HepG2 (cell line): ENCODE measurements around the gene RICTOR. TPM values are rescaled to one million over a fixed set of nuclear protein-coding genes. Genes with fewer than 3 reads are reported as not detected.

Experiments
- ATAC-seq: fragments of 200-7000 bp; cut with Tn5 transposase; 3 replicates; pipeline ENCODE4 v1.9.1; 2020; ENCODE audit warnings: mild to moderate bottlenecking, moderate library complexity
- BruUV-seq: library from RNA; stranded (reverse); fragments of 400-500 nt; replicated peaks from 2 replicates; lab custom pipeline; 2021; lab: Mats Ljungman, UMichigan
- CTCF ChIA-PET: fragments of 300-600 bp; formaldehyde crosslinking; extraction: SDS; loops from one replicate; lab custom pipeline; 2021; ENCODE audit warnings: low total read pairs, inconsistent platforms, low intra/inter-chr PET ratio; lab: Yijun Ruan, JAX
- POLR2A ChIA-PET: fragments of 350-600 bp; sonication (Branson Sonifier 250); formaldehyde crosslinking; loops from one replicate; lab custom pipeline; 2020; ENCODE audit warnings: antibody characterized with exemption, inconsistent platforms; lab: Yijun Ruan, JAX
- DNase-seq: peaks from one replicate; pipeline ENCODE4 v3.0.0-alpha.2; 2015; ENCODE audit warnings: low spot score
- FAIRE-seq: peaks from 3 replicates; lab custom pipeline; 2011; peaks lifted over from hg19 to GRCh38; lab: Jason Lieb, UNC
- H2AFZ ChIP-seq: one replicate; pipeline ENCODE4 v1.6.1; 2011; ENCODE audit warnings: low read length, inconsistent platforms
- H3K27ac ChIP-seq: fragments of 300-600 bp; 3 replicates; pipeline ENCODE4 v1.8.0; 2011; ENCODE audit warnings: mixed run types, mild to moderate bottlenecking, mixed read lengths, low read length, inconsistent platforms; ENCODE audit not compliant: insufficient read depth; ENCODE audit errors: extremely low read length
- H3K27me3 ChIP-seq, 2 experiments: fragments of 200-600 bp in 1 of 2; 2 replicates in 1 of 2; 3 replicates in 1 of 2; pipeline versions ENCODE4 v1.6.0 to v1.8.0; 2011; ENCODE audit warnings: low read length in 2 of 2, mild to moderate bottlenecking in 2 of 2, moderate library complexity in 2 of 2, inconsistent platforms in 1 of 2; ENCODE audit not compliant: insufficient read depth in 2 of 2, control insufficient read depth in 1 of 2
- H3K36me3 ChIP-seq, 2 experiments: fragments of 200-600 bp in 1 of 2; replicated peaks in 1 of 2; 2 replicates in 1 of 2; 3 replicates in 1 of 2; pipeline versions ENCODE4 v1.5.1 to v1.8.0; 2011; ENCODE audit warnings: low read length in 2 of 2, inconsistent platforms in 1 of 2; ENCODE audit not compliant: insufficient read depth in 2 of 2, control insufficient read depth in 1 of 2
- H3K4me1 ChIP-seq: 2 replicates; pipeline ENCODE4 v1.5.1; 2012; ENCODE audit warnings: low read length, inconsistent platforms; ENCODE audit not compliant: insufficient read depth
- H3K4me2 ChIP-seq: 2 replicates; pipeline ENCODE4 v1.6.0; 2011; ENCODE audit warnings: low read depth, low read length, inconsistent platforms
- H3K4me3 ChIP-seq, 3 experiments: fragments of 200-600 bp in 1 of 3; sonication (generic), shearing (Covaris generic) in 1 of 3; replicated peaks in 1 of 3; 2 replicates each; pipeline ENCODE4 v1.5.1; 2011 to 2016; ENCODE audit warnings: low read length in 3 of 3, inconsistent platforms in 2 of 3, low read depth in 2 of 3, mild to moderate bottlenecking in 2 of 3, control low read depth in 1 of 3, mixed read lengths in 1 of 3; ENCODE audit not compliant: insufficient read depth in 1 of 3
- H3K79me2 ChIP-seq: one replicate; pipeline ENCODE4 v1.6.1; 2011; ENCODE audit warnings: low read length, inconsistent platforms; ENCODE audit not compliant: insufficient read depth
- H3K9ac ChIP-seq: 2 replicates; pipeline ENCODE4 v1.6.0; 2011; ENCODE audit warnings: mild to moderate bottlenecking, low read depth, low read length, inconsistent platforms; ENCODE audit not compliant: insufficient read depth
- H3K9me3 ChIP-seq: 2 replicates; pipeline ENCODE4 v1.5.1; 2012; ENCODE audit warnings: mild to moderate bottlenecking, low read length
- H4K20me1 ChIP-seq: 2 replicates; pipeline ENCODE4 v1.6.0; 2011; ENCODE audit warnings: inconsistent platforms, mild to moderate bottlenecking, low read length, moderate library complexity; ENCODE audit not compliant: insufficient read depth
- CEBPB ChIP-seq: IDR thresholded peaks from 2 replicates; pipeline ENCODE4 v1.6.1; 2011; ENCODE audit warnings: low read depth, low read length, improper control_type of control experiment, borderline replicate concordance
- MZF1 ChIP-seq: sonication (generic); formaldehyde crosslinking; IDR thresholded peaks from 2 replicates; pipeline ENCODE4 v1.8.1; 2023; ENCODE audit warnings: mild to moderate bottlenecking, missing genetic modification reagents, borderline replicate concordance
- PAF1 ChIP-seq: IDR thresholded peaks from 2 replicates; pipeline ENCODE4 v1.6.1; 2016; ENCODE audit warnings: missing genetic modification reagents, missing compliant biosample characterization
- SMARCE1 ChIP-seq: fragments of 450-650 bp; IDR thresholded peaks from 2 replicates; pipeline ENCODE4 v1.6.1; 2017; ENCODE audit warnings: borderline replicate concordance
- TRAFD1 ChIP-seq: sonication (generic); formaldehyde crosslinking; IDR thresholded peaks from 2 replicates; pipeline ENCODE4 v1.5.1; 2020; ENCODE audit warnings: missing genetic modification reagents, mild to moderate bottlenecking, borderline replicate concordance
- WGBS: methylation state at CpG from one replicate; pipeline ENCODE4 v1.1.6; 2017; ENCODE audit warnings: low lambda C conversion rate; 5-methylcytosine and 5-hydroxymethylcytosine counted together
- in situ Hi-C: cut with HindIII; loops from 2 replicates; pipeline ENCODE4 v1.10.0; 2017; ENCODE audit warnings: low pct_unique_long_range_greater_than_20kb; ENCODE audit not compliant: extremely low pct_ligation_motif_present
- intact Hi-C: fragments of 100-400 bp; cut with micrococcal nuclease; formaldehyde crosslinking; loops from one replicate; pipeline ENCODE4 v1.10.0; 2022; ENCODE audit not compliant: unreplicated experiment
- polyA plus RNA-seq, 8 experiments: library from polyadenylated mRNA; depleted of rRNA in 3 of 8; stranded (reverse) in 7 of 8; unstranded in 1 of 8; fragments of >200 nt; fragmentation: Illumina TruSeq in 4 of 8; extraction: Trizol in 4 of 8; gene quantifications; 2 replicates each; pipeline versions ENCODE4 v1.2.1 to v1.2.3, GENCODE V29; 2011 to 2016; ENCODE audit warnings: low read depth in 4 of 8, missing spikeins in 1 of 8, mixed read lengths in 1 of 8; ENCODE audit not compliant: insufficient read depth in 1 of 8
- total RNA-seq, 5 experiments: library from RNA; depleted of rRNA; stranded (reverse); fragments of >200 nt; fragmentation: Illumina TruSeq; extraction: Trizol; gene quantifications; 2 replicates each; pipeline ENCODE4 v1.2.3, GENCODE V29; 2016; ENCODE audit warnings: low read depth in 1 of 5

Gene RICTOR
- total and polyA plus RNA-seq, 2 of the 13 experiments (the other 11 are each of a cell fraction or from before 2014, with no cell fraction given): 10.7 to 15.4 TPM

GRCh38 chr5:39019254-39019653 is 54.9 kb downstream of the RICTOR start (continued):
- TF ChIP-seq SMARCE1 (no peak), PAF1 (CRISPR knock-in tag) (no peak), MZF1 (no peak)

- WGBS: 95% methylated on average over 2 of the region's 2 CpGs
- Histone ChIP-seq H4K20me1 (0 out of 2 replicates have a peak, but pooled peaks cover 9% of the 10 kb centered on the region), H3K4me2 (no peak overlapping the region), H3K36me3 (peaks cover 0 to 22% of the 10 kb centered on the region in 2 experiments; a peak in 2 of 5 replicates), H3K27me3 (no peaks in the 10 kb centered on the region), H3K79me2 (no peaks in the 10 kb centered on the region), H3K9me3 (peaks cover 3% of the 10 kb centered on the region; the same call in 1 of the 2 replicates), H2AFZ (no peak overlapping the region), H3K4me1 (peaks cover 12% of the 10 kb centered on the region), H3K27ac (no peak overlapping the region), H3K4me3 (no peak overlapping the region), H3K9ac (no peak overlapping the region)
- BruUV-seq: no TSS peak
- FAIRE-seq: no peak
- in situ Hi-C loops (no loop called here), intact Hi-C loops (no loop called here)
- TF ChIP-seq CEBPB: peak; percentile 60; the same call in 1 of the 2 replicates
- no peak for TF ChIP-seq TRAFD1 (CRISPR knock-in tag)
- no peak for ATAC-seq
- ChIA-PET POLR2A (no interaction called here), CTCF (no interaction called here)
- no peak for DNase-seq
Measured at GRCh38 chr5:39017504-39017903, 56.7 kb downstream of the RICTOR start.
